ENCODE data around the gene GALNT2. TPM values are rescaled to one million over a fixed set of nuclear protein-coding genes. Genes with fewer than 3 reads are reported as not detected.
A peak's percentile ranks its signal among the peaks of the same experiment; 100 is the strongest.

The GALNT2 gene
- total RNA-seq, 1 donor from 2014 or later, result 58.0 TPM

- H3K9me3 Mint-ChIP-seq, result no peaks in the 10 kb centered on the region
- no peak overlapping the region for H3K27ac Mint-ChIP-seq (ENCODE audit: unreplicated experiment)
- H3K4me3 Mint-ChIP-seq, result no peak overlapping the region
- no peaks in the 10 kb centered on the region for H3K36me3 Mint-ChIP-seq (ENCODE audit: low read depth)
- peaks cover 44% of the 10 kb centered on the region for H3K4me1 Mint-ChIP-seq
- no peak for DNase-seq (ENCODE audit: low read depth, low spot score)
- TF ChIP-seq CTCF (conservative IDR thresholded peaks at IDR 0.05), result no peak
- no peaks in the 10 kb centered on the region for H3K27me3 Mint-ChIP-seq (ENCODE audit: low read depth)
These were observed 9.1 kb downstream of the GALNT2 start for GRCh38 chr1:230076121-230076520.

GRCh38 chr1:230077011-230077410 lies 10.0 kb downstream of the GALNT2 start:
- peak overlapping the region; percentile 3 for H3K27ac Mint-ChIP-seq (ENCODE audit: unreplicated experiment)
- no peak overlapping the region for H3K4me3 Mint-ChIP-seq
- no peaks in the 10 kb centered on the region for H3K27me3 Mint-ChIP-seq (ENCODE audit: low read depth)
- H3K36me3 Mint-ChIP-seq (ENCODE audit: low read depth), result peaks cover 2% of the 10 kb centered on the region
- H3K4me1 Mint-ChIP-seq, result peaks cover 44% of the 10 kb centered on the region
- TF ChIP-seq CTCF (conservative IDR thresholded peaks at IDR 0.05), result no peak
- H3K9me3 Mint-ChIP-seq, result no peaks in the 10 kb centered on the region
- DNase-seq (ENCODE audit: low read depth, low spot score), result no peak

GRCh38 chr1:230077436-230078213 lies 10.6 kb downstream of the GALNT2 start:
- H3K27me3 Mint-ChIP-seq (ENCODE audit: low read depth), result no peaks in the 10 kb centered on the region
- peaks cover 44% of the 10 kb centered on the region for H3K4me1 Mint-ChIP-seq
- no peak for TF ChIP-seq CTCF (conservative IDR thresholded peaks at IDR 0.05)
- peak overlapping the region; percentile 3 for H3K27ac Mint-ChIP-seq (ENCODE audit: unreplicated experiment)
- peaks cover 2% of the 10 kb centered on the region for H3K9me3 Mint-ChIP-seq
- peaks cover 4% of the 10 kb centered on the region for H3K36me3 Mint-ChIP-seq (ENCODE audit: low read depth)
- H3K4me3 Mint-ChIP-seq, result no peak overlapping the region
- no peak for DNase-seq (ENCODE audit: low read depth, low spot score)

GRCh38 chr1:230079199-230080024 lies 12.4 kb downstream of the GALNT2 start:
- Mint-ChIP-seq H3K36me3 (ENCODE audit: low read depth) (peaks cover 6% of the 10 kb centered on the region), H3K4me1 (peaks cover 44% of the 10 kb centered on the region), H3K27me3 (ENCODE audit: low read depth) (no peaks in the 10 kb centered on the region), H3K27ac (ENCODE audit: unreplicated experiment) (peak overlapping the region; percentile 68), H3K4me3 (no peak overlapping the region), H3K9me3 (peaks cover 4% of the 10 kb centered on the region)
- TF ChIP-seq CTCF (conservative IDR thresholded peaks at IDR 0.05), result no peak
- no peak for DNase-seq (ENCODE audit: low read depth, low spot score)

GRCh38 chr1:230080822-230081221 lies 13.8 kb downstream of the GALNT2 start:
- H3K4me1 Mint-ChIP-seq, result peaks cover 46% of the 10 kb centered on the region
- H3K27ac Mint-ChIP-seq (ENCODE audit: unreplicated experiment), result no peak overlapping the region
- no peak for TF ChIP-seq CTCF (conservative IDR thresholded peaks at IDR 0.05)
- H3K27me3 Mint-ChIP-seq (ENCODE audit: low read depth), result no peaks in the 10 kb centered on the region
- no peak overlapping the region for H3K4me3 Mint-ChIP-seq
- H3K36me3 Mint-ChIP-seq (ENCODE audit: low read depth), result peaks cover 6% of the 10 kb centered on the region
- H3K9me3 Mint-ChIP-seq, result peaks cover 4% of the 10 kb centered on the region
- DNase-seq (ENCODE audit: low read depth, low spot score), result no peak

All from neural crest cell (in vitro differentiated cells).